Measurements from ENCODE around the gene PRDM13. TPM values are rescaled to one million over a fixed set of nuclear protein-coding genes. Genes with fewer than 3 reads are reported as not detected.
A peak's percentile ranks its signal among the peaks of the same experiment; 100 is the strongest.

PRDM13 gene
- total and polyA plus RNA-seq, 12 donors: not detected

DNA sequence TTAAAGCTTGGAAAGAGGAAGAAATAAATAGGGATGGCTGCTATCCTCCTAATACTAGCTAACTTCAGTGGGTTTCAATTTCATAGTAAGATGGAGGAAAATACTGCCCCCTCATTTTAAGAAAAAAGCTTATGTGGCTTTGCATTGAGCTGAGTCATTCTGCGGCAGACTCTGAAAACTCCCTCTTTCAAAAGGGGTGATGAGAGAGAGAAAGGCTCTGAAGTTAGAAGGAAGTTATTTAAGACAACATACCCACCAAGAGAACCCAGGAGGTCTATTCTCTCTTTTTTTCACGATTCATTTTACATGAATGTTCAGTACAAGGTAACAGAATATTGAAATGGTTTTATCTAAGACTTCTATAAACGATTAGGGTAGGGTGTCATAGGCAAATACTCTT lies 4.5 kb downstream of the PRDM13 start:
- WGBS, 2 donors: 3 to 8% methylated on average over 3 of the region's 3 CpGs
- no peaks in the 10 kb centered on the region for H3K9me3 ChIP-seq
- no peak for TF ChIP-seq CTCF (IDR thresholded peaks at IDR 0.05)
- peaks cover 0 to 33% (median 20%) of the 10 kb centered on the region in 9 donors for H3K4me1 ChIP-seq
- no peak overlapping the region for H3K4me3 ChIP-seq
- no peak overlapping the region for H3K27ac ChIP-seq
- intact Hi-C loops (cut with DNase I): no loop called here
- DNase-seq (no peak), ATAC-seq (no peak)
- no peaks in the 10 kb centered on the region for H3K36me3 ChIP-seq
- peaks cover 44 to 100% (median 100%) of the 10 kb centered on the region in 7 donors for H3K27me3 ChIP-seq

GRCh38 chr6:99612551-99613408 lies 6.1 kb downstream of the PRDM13 start:
- peak in 3 of 8 donors; percentile 9 to 41 (median 35) for ATAC-seq
- Histone ChIP-seq H3K36me3 (no peaks in the 10 kb centered on the region), H3K27me3 (peaks cover 46 to 100% (median 100%) of the 10 kb centered on the region in 7 donors), H3K27ac (no peak overlapping the region), H3K4me3 (peak overlapping the region in 9 of 10 donors; percentile 40 to 55 (median 45)), H3K4me1 (peaks cover 0 to 25% (median 20%) of the 10 kb centered on the region in 9 donors), H3K9me3 (no peaks in the 10 kb centered on the region)
- DNase-seq: no peak
- TF ChIP-seq CTCF (IDR thresholded peaks at IDR 0.05): no peak
- 7 to 9% methylated on average over 56 of the region's 56 CpGs for WGBS, 2 donors
- intact Hi-C loops (cut with DNase I): no loop called here

DNA sequence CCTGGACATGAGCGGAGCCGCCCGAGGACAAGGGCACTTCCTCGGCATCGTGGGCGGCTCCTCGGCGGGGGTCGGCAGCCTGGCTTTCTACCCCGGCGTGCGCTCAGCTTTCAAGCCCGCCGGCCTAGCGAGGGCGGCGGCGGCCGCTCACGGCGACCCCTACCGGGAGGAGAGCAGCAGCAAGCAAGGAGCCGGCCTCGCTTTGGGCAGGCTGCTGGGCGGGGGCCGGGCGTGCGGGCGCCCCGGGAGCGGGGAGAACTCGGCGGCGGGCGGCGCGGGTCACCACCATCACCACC lies 6.7 kb downstream of the PRDM13 start:
- Histone ChIP-seq H3K4me1 (peaks cover 0 to 25% (median 20%) of the 10 kb centered on the region in 9 donors), H3K27ac (no peak overlapping the region), H3K9me3 (no peaks in the 10 kb centered on the region), H3K27me3 (peaks cover 52 to 100% (median 100%) of the 10 kb centered on the region in 7 donors), H3K4me3 (peak overlapping the region; percentile 27 to 55 (median 45)), H3K36me3 (no peaks in the 10 kb centered on the region)
- WGBS, 2 donors: 0 to 1% methylated on average over 15 to 37 of the region's 37 CpGs
- intact Hi-C loops (cut with DNase I): no loop called here
- peak in 8 of 9 donors; percentile 19 to 62 (median 50) for TF ChIP-seq CTCF (IDR thresholded peaks at IDR 0.05)
- peak in 1 of 2 donors; percentile 34 for DNase-seq
- peak in 7 of 8 donors; percentile 47 to 85 (median 66) for ATAC-seq

- peak in 5 of 8 donors; percentile 17 to 66 (median 55) for ATAC-seq
Measured at GRCh38 chr6:99613705-99614429, 7.2 kb downstream of the PRDM13 start.

More at GRCh38 chr6:99613705-99614429, 7.2 kb downstream of the PRDM13 start:
- intact Hi-C loops (cut with DNase I): no loop called here
- peaks cover 56 to 100% (median 100%) of the 10 kb centered on the region in 7 donors for H3K27me3 ChIP-seq
- H3K4me3 ChIP-seq: peak overlapping the region; percentile 27 to 55 (median 45)
- H3K9me3 ChIP-seq: no peaks in the 10 kb centered on the region
- TF ChIP-seq CTCF (IDR thresholded peaks at IDR 0.05): no peak
- no peak for DNase-seq
- no peak overlapping the region for H3K27ac ChIP-seq
- H3K36me3 ChIP-seq: no peaks in the 10 kb centered on the region
- peaks cover 0 to 28% (median 20%) of the 10 kb centered on the region in 9 donors for H3K4me1 ChIP-seq
- 0 to 1% methylated on average over 74 to 82 of the region's 82 CpGs for WGBS, 2 donors
